Ovary (tissue), 9 donors: ENCODE data around the gene CDSN. TPM values are rescaled to one million over a fixed set of nuclear protein-coding genes. Genes with fewer than 3 reads are reported as not detected.

ENCODE experiments used
- DNase-seq, 5 donors: peaks; one replicate each; pipeline ENCODE4 v3.0.0-alpha.2; 2019 to 2020
- H3K27ac ChIP-seq, 2 donors: fragments of 200-600 bp; one replicate each; pipeline versions ENCODE4 v1.5.1 to v1.8.0; 2019 to 2022
- H3K27me3 ChIP-seq: fragments of 200-600 bp; one replicate; pipeline ENCODE4 v1.8.0; 2022
- H3K36me3 ChIP-seq: fragments of 200-600 bp; sonication (generic); one replicate; pipeline ENCODE4 v1.5.1; 2019
- H3K4me1 ChIP-seq: one replicate; pipeline ENCODE4 v1.8.1; 2013; ENCODE audit warnings: mild to moderate bottlenecking, moderate library complexity; ENCODE audit not compliant: insufficient read depth
- H3K4me3 ChIP-seq: fragments of 200-600 bp; sonication (generic); one replicate; pipeline ENCODE4 v1.5.1; 2017
- H3K9me3 ChIP-seq, 2 donors: fragments of 200-600 bp in 1 of 2; sonication (generic) in 1 of 2; one replicate each; pipeline versions ENCODE4 v1.5.1 to v1.8.1; 2013 to 2019; ENCODE audit warnings: mild to moderate bottlenecking in 1 of 2, moderate library complexity in 1 of 2
- EP300 ChIP-seq: sonication (generic); formaldehyde crosslinking; IDR thresholded peaks from one replicate; pipeline ENCODE4 v1.6.1; 2017; ENCODE audit warnings: antibody characterized with exemption
- POLR2A ChIP-seq: fragments of 450-650 bp; IDR thresholded peaks from one replicate; pipeline ENCODE4 v1.6.1; 2017; ENCODE audit warnings: antibody characterized with exemption, mild to moderate bottlenecking, moderate library complexity
- whole genome bisulfite sequencing, 3 donors: extraction: QIAGEN DNeasy Blood & Tissue Kit in 1 of 3; methylation state at CpG; one replicate each; pipeline versions ENCODE4 v1.1.5 to v1.1.7; 2013 to 2017; 5-methylcytosine and 5-hydroxymethylcytosine counted together
- intact Hi-C, 4 donors: fragments of 100-400 bp; cut with DNase I; formaldehyde crosslinking; loops; one replicate each; pipeline versions ENCODE4 v1.11.0 to v1.15.1; 2022 to 2023
- polyA plus RNA-seq, 2 donors: library from polyadenylated mRNA; stranded (reverse); fragments of 200-250 nt in 1 of 2; fragments of 350-450 nt in 1 of 2; fragmentation: Illumina TruSeq in 1 of 2; extraction: RNeasy Lipid Tissue Mini Kit (QIAGEN cat#74804) in 1 of 2; gene quantifications; one replicate each; pipeline ENCODE4 v1.2.3, GENCODE V29; 2013 to 2014
- total RNA-seq, 7 donors: library from RNA; depleted of rRNA in 2 of 7; stranded (reverse); fragments of >200 nt in 2 of 7; fragmentation: NEBNext Ultra II Directional in 3 of 7; extraction: Animal tissue kit (Norgen Biotek cat#: 25700) in 3 of 7; gene quantifications; one replicate each; pipeline versions ENCODE4 v1.1.0 to v1.2.4, GENCODE V29; 2016 to 2023
- TF ChIP-seq, protein P1 (sequence below), 3 donors: fragments of 450-650 bp in 2 of 3; fragments of 200-600 bp in 1 of 3; IDR thresholded peaks; one replicate each; pipeline versions ENCODE4 v1.5.1 to v1.8.0; 2016 to 2022; ENCODE audit warnings: antibody characterized with exemption in 3 of 3, mild to moderate bottlenecking in 1 of 3
- donor health status: DM: no; HTN: no; CAD: no; lungs with moderate emphysema.
- donor health status: DM: no; HTN: no; CAD: no.
- donor health status: Bipolar disorder and iron deficiency.
- donor health status: DM: yes; HTN: yes; CAD: no.
- donor health status: DM: no; HTN: no; CAD: no.
- donor health status: DM: yes; HTN: yes; CAD: no.

Gene CDSN
- total and polyA plus RNA-seq, 9 donors, result 0.05 to 0.34 TPM; not detected in 7

DNA sequence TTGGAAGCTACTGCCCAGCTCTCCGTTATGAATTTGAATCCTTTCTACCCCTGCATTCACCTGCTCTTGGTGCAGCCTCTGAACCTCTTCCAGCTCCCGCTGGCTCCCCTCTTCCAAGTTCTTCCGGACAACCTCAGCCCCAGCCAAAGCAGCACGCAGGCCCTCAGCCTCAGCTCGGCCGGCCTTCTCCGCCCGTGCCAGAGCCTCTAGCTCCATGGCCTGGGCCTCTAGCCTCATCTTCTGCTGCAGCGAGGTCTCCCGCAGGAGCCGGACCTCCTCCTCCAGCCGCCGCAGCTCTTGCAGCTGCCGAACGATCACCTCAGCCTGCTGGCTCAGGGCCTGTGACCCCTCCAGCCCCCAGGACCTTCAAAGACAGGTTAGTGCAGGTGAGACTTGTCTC lies 34.2 kb upstream of the CDSN start:
- TF ChIP-seq POLR2A (no peak), EP300 (no peak)
- TF ChIP-seq, protein P1, sequence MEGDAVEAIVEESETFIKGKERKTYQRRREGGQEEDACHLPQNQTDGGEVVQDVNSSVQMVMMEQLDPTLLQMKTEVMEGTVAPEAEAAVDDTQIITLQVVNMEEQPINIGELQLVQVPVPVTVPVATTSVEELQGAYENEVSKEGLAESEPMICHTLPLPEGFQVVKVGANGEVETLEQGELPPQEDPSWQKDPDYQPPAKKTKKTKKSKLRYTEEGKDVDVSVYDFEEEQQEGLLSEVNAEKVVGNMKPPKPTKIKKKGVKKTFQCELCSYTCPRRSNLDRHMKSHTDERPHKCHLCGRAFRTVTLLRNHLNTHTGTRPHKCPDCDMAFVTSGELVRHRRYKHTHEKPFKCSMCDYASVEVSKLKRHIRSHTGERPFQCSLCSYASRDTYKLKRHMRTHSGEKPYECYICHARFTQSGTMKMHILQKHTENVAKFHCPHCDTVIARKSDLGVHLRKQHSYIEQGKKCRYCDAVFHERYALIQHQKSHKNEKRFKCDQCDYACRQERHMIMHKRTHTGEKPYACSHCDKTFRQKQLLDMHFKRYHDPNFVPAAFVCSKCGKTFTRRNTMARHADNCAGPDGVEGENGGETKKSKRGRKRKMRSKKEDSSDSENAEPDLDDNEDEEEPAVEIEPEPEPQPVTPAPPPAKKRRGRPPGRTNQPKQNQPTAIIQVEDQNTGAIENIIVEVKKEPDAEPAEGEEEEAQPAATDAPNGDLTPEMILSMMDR (IDR thresholded peaks at IDR 0.05), result no peak
- DNase-seq, result no peak
- Histone ChIP-seq H3K36me3 (no peaks in the 10 kb centered on the region), H3K4me1 (peaks cover 6% of the 10 kb centered on the region), H3K9me3 (no peaks in the 10 kb centered on the region), H3K4me3 (no peak overlapping the region), H3K27me3 (no peaks in the 10 kb centered on the region), H3K27ac (no peak overlapping the region)
- WGBS, 3 donors, result 90 to 94% (median 93%) methylated on average over 15 of the region's 15 CpGs
- intact Hi-C loops, result no loop called here

DNA sequence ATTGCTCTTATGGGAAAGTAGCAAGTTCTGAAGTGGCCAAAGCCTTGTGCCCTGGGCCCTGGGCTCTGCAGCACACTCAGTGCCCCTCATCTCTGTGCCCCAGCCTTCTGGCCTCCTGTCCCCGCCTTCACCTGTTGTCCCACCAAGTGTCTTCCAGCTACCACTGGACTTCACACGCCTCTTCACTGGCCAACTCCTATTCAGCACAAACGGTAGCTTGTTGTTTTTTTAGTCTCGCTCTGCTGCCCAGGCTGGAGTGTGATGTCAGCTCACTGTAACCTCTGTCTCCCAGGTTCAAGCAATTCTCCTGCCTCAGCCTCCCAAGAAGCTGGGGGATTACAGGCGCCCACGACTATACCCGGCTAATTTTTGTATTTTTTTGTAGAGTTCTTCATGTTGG lies 32.5 kb upstream of the CDSN start:
- no peak for DNase-seq
- 82 to 90% (median 89%) methylated on average over 7 of the region's 7 CpGs for WGBS, 3 donors
- no peaks in the 10 kb centered on the region for H3K27me3 ChIP-seq
- intact Hi-C loops, result no loop called here
- no peaks in the 10 kb centered on the region for H3K4me1 ChIP-seq
- no peaks in the 10 kb centered on the region for H3K9me3 ChIP-seq
- no peak for TF ChIP-seq EP300
- no peak for TF ChIP-seq POLR2A
- TF ChIP-seq, protein P1 (IDR thresholded peaks at IDR 0.05), result no peak
- H3K36me3 ChIP-seq, result no peaks in the 10 kb centered on the region
- no peak overlapping the region for H3K4me3 ChIP-seq
- no peak overlapping the region for H3K27ac ChIP-seq

DNA sequence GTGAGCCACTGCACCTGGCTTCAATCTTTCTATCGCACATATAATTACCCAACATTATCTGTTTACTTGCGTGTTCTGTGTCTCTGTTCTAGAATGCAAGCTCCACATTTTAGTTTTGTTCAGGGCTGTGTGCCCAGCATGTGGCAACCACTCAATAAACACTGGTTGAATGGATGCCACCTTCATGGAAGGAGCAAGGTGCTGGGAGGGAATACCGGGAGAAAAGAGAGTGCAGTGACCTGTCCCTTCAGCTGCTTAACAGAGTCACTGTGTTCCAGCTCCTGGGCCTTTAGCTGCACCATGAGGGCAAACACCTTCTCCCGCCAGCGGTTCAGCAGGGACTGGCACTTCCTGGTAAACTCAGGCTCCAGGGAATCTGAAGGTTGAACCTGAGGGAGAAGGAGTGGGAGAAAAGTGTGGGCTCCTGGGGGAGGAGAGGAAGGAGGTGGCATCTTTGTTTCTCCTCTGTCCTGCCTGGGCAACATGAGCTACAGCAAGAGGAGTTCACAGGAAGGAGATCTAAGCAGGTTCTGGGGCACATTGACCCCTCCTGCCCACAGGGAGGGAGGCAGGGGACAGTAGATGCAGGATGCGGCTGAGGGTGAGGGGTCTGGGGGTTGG lies 29.7 kb upstream of the CDSN start:
- Histone ChIP-seq H3K4me1 (no peaks in the 10 kb centered on the region), H3K36me3 (no peaks in the 10 kb centered on the region), H3K27me3 (no peaks in the 10 kb centered on the region), H3K9me3 (no peaks in the 10 kb centered on the region), H3K4me3 (no peak overlapping the region), H3K27ac (no peak overlapping the region)
- WGBS, 3 donors, result 85 to 88% (median 87%) methylated on average over 6 of the region's 6 CpGs
- TF ChIP-seq POLR2A, result no peak
- no peak for TF ChIP-seq EP300
- no peak for DNase-seq
- intact Hi-C loops, result no loop called here

DNA sequence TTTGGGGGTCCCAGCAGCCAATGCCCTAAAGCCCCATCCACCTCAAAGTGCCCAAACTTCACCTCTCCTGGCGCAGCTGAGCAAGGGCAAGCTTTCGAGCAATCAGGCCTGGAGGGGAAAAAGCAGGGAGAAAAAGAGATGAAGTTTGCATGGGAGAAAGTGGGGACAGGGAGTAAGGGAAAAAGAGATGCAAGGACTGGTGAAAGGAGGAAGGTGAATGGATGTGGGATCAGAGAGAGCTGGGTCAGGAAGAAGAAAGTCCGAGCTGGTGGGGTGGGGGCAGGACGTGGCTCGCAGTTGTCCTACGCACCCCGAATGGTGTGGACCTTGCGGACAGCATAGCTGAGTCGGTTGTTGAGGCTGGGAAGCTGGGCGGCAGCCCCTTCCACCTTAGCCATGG lies 25.1 kb upstream of the CDSN start:
- Histone ChIP-seq H3K4me1 (no peaks in the 10 kb centered on the region), H3K27me3 (no peaks in the 10 kb centered on the region), H3K4me3 (no peak overlapping the region), H3K36me3 (no peaks in the 10 kb centered on the region), H3K9me3 (no peaks in the 10 kb centered on the region), H3K27ac (no peak overlapping the region)
- intact Hi-C loops, result no loop called here
- TF ChIP-seq POLR2A (no peak), EP300 (no peak)
- TF ChIP-seq, protein P1 (IDR thresholded peaks at IDR 0.05), result no peak
- no peak for DNase-seq
- 92 to 96% (median 94%) methylated on average over 10 of the region's 10 CpGs for WGBS, 3 donors

DNA sequence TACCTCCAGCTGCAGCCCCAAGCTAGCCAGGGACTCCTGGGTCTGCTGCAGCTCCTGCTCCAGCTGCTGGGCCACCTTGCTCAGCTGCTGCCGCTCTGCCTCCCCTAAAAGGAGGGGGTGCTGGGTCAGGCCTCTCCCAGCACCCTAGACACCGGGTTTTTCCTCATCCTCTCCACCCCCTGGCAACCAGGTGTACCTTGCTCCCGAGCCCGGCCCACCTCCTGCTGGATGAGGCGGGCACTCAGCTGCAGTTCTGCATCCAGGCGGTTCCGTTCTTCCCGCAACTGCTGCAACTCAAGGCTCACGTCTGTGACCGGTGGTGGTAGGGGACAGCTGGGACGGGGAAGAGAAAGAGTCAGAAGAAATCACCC lies 24.7 kb upstream of the CDSN start:
- Histone ChIP-seq H3K36me3 (no peaks in the 10 kb centered on the region), H3K4me3 (no peak overlapping the region), H3K27me3 (no peaks in the 10 kb centered on the region), H3K27ac (no peak overlapping the region), H3K9me3 (no peaks in the 10 kb centered on the region), H3K4me1 (no peaks in the 10 kb centered on the region)
- intact Hi-C loops, result no loop called here
- DNase-seq, result no peak
- 81 to 92% (median 85%) methylated on average over 11 of the region's 11 CpGs for WGBS, 3 donors
- TF ChIP-seq, protein P1 (IDR thresholded peaks at IDR 0.05), result no peak
- no peak for TF ChIP-seq EP300
- TF ChIP-seq POLR2A, result no peak
